Measurements from ENCODE around the gene MOGAT3.

The MOGAT3 gene

GRCh38 chr7:101218236-101219125 lies 17.6 kb upstream of the MOGAT3 start:
- Histone ChIP-seq H3K4me3 (ENCODE audit: low read depth in 1 of 2, low read length in 2 of 2) (peak overlapping the region; percentile 70 to 95), H3K4me1 (ENCODE audit: control insufficient read depth in 1 of 2, insufficient read depth in 2 of 2, low read length in 2 of 2) (peaks cover 26 to 34% of the 10 kb centered on the region in 2 donors), H3K27ac (ENCODE audit: low read depth, low read length) (peak overlapping the region; percentile 98), H3K36me3 (ENCODE audit: control insufficient read depth in 1 of 2, insufficient read depth in 2 of 2, low read length in 2 of 2) (peaks cover 2 to 20% of the 10 kb centered on the region in 2 donors), H3K9me3 (ENCODE audit: control insufficient read depth in 1 of 2, low read length in 2 of 2) (no peaks in the 10 kb centered on the region), H3K9ac (ENCODE audit: low read depth in 1 of 2, low read length in 2 of 2) (peak overlapping the region; percentile 89 to 91), H3K27me3 (ENCODE audit: control insufficient read depth in 1 of 2, insufficient read depth in 2 of 2, low read length in 2 of 2) (no peaks in the 10 kb centered on the region)

DNA sequence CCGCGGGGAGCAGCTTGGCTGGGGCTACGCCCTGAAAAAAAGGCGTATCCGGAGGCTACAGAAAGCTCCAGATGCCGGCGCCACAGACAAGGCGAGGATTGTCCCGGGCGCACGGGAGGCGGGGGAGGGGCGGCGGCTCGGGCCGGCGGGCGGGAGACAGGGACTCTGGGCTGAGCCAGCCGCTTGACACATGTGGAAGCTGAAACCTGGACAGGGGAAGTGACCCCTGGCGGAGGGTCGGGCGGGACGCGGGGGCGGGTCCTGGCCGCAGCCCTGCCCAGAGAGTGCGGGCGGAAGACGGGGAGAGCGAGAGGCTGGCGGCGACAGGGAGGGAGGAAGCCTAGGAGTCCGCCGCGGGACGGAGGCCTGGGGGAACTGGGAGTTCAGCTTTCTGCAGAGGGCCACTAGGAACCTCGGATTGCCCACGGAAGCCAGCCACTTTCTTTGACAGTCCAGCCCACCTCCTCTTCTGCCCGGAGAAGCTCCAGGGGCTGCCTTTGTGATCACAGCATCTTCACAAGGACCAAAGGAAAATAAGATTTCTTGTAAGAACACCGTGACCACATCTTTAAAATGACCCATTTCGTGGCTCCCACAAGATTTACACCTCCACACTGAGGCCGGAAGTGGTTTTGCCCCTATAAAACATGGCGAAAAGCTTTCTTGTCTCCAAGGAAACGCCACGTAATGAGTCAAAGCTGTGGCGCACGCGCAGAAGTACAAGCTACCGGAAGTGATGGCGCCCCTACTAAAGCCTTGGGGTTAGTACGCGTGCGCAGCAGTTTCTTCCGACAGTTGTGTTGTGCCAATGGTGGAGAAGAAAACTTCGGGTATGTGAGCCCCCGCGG lies 16.8 kb upstream of the MOGAT3 start, which contains the start of the genes PLOD3 and ZNHIT1:
Gene PLOD3, minus strand, starts transcription at position 194 of the 848 bp plus-strand sequence. CDS start 307 bp downstream, outside the sequence.
Gene ZNHIT1, plus strand, starts transcription at position 778 of the 848 bp plus-strand sequence. Its CDS starts 31 bp downstream, at position 809.
- Histone ChIP-seq H3K4me1 (ENCODE audit: control insufficient read depth in 1 of 2, insufficient read depth in 2 of 2, low read length in 2 of 2) (peaks cover 26 to 34% of the 10 kb centered on the region in 2 donors), H3K36me3 (ENCODE audit: control insufficient read depth in 1 of 2, insufficient read depth in 2 of 2, low read length in 2 of 2) (peaks cover 0 to 18% of the 10 kb centered on the region in 2 donors), H3K4me3 (ENCODE audit: low read depth in 1 of 2, low read length in 2 of 2) (peak within 1 kb of the TSS; percentile 70 to 95), H3K9me3 (ENCODE audit: control insufficient read depth in 1 of 2, low read length in 2 of 2) (no peaks in the 10 kb centered on the region), H3K27ac (ENCODE audit: low read depth, low read length) (peak within 1 kb of the TSS; percentile 98), H3K9ac (ENCODE audit: low read depth in 1 of 2, low read length in 2 of 2) (peak within 1 kb of the TSS; percentile 89 to 91), H3K27me3 (ENCODE audit: control insufficient read depth in 1 of 2, insufficient read depth in 2 of 2, low read length in 2 of 2) (no peaks in the 10 kb centered on the region)

- Histone ChIP-seq H3K9me3 (ENCODE audit: control insufficient read depth in 1 of 2, low read length in 2 of 2) (no peaks in the 10 kb centered on the region), H3K4me3 (ENCODE audit: low read depth in 1 of 2, low read length in 2 of 2) (peak overlapping the region; percentile 70 to 95), H3K4me1 (ENCODE audit: control insufficient read depth in 1 of 2, insufficient read depth in 2 of 2, low read length in 2 of 2) (peaks cover 26 to 34% of the 10 kb centered on the region in 2 donors), H3K27ac (ENCODE audit: low read depth, low read length) (peak overlapping the region; percentile 98), H3K9ac (ENCODE audit: low read depth in 1 of 2, low read length in 2 of 2) (peak overlapping the region; percentile 75 to 89), H3K27me3 (ENCODE audit: control insufficient read depth in 1 of 2, insufficient read depth in 2 of 2, low read length in 2 of 2) (no peaks in the 10 kb centered on the region), H3K36me3 (ENCODE audit: control insufficient read depth in 1 of 2, insufficient read depth in 2 of 2, low read length in 2 of 2) (peaks cover 0 to 18% of the 10 kb centered on the region in 2 donors)
Observed at GRCh38 chr7:101216860-101217387, 16.1 kb upstream of the MOGAT3 start.

GRCh38 chr7:101216001-101216859 lies 15.4 kb upstream of the MOGAT3 start:
- Histone ChIP-seq H3K36me3 (ENCODE audit: control insufficient read depth in 1 of 2, insufficient read depth in 2 of 2, low read length in 2 of 2) (peaks cover 0 to 25% of the 10 kb centered on the region in 2 donors), H3K27ac (ENCODE audit: low read depth, low read length) (no peak overlapping the region), H3K4me3 (ENCODE audit: low read depth in 1 of 2, low read length in 2 of 2) (peak overlapping the region; percentile 70 to 95)

GRCh38 chr7:101212014-101212413 lies 11.2 kb upstream of the MOGAT3 start:
- Histone ChIP-seq H3K36me3 (ENCODE audit: control insufficient read depth in 1 of 2, insufficient read depth in 2 of 2, low read length in 2 of 2) (peaks cover 7 to 45% of the 10 kb centered on the region in 2 donors), H3K9ac (ENCODE audit: low read depth in 1 of 2, low read length in 2 of 2) (no peak overlapping the region), H3K27ac (ENCODE audit: low read depth, low read length) (no peak overlapping the region), H3K9me3 (ENCODE audit: control insufficient read depth in 1 of 2, low read length in 2 of 2) (no peaks in the 10 kb centered on the region), H3K4me1 (ENCODE audit: control insufficient read depth in 1 of 2, insufficient read depth in 2 of 2, low read length in 2 of 2) (peaks cover 9 to 15% of the 10 kb centered on the region in 2 donors), H3K4me3 (ENCODE audit: low read depth in 1 of 2, low read length in 2 of 2) (no peak overlapping the region), H3K27me3 (ENCODE audit: control insufficient read depth in 1 of 2, insufficient read depth in 2 of 2, low read length in 2 of 2) (no peaks in the 10 kb centered on the region)

More at GRCh38 chr7:101216001-101216859, 15.4 kb upstream of the MOGAT3 start:
- Histone ChIP-seq H3K27me3 (ENCODE audit: control insufficient read depth in 1 of 2, insufficient read depth in 2 of 2, low read length in 2 of 2) (no peaks in the 10 kb centered on the region), H3K9me3 (ENCODE audit: control insufficient read depth in 1 of 2, low read length in 2 of 2) (no peaks in the 10 kb centered on the region), H3K9ac (ENCODE audit: low read depth in 1 of 2, low read length in 2 of 2) (peak overlapping the region; percentile 75 to 89), H3K4me1 (ENCODE audit: control insufficient read depth in 1 of 2, insufficient read depth in 2 of 2, low read length in 2 of 2) (peaks cover 26 to 34% of the 10 kb centered on the region in 2 donors)

GRCh38 chr7:101211501-101211900 lies 10.7 kb upstream of the MOGAT3 start:
- peaks cover 6 to 10% of the 10 kb centered on the region in 2 donors for H3K4me1 ChIP-seq (ENCODE audit: control insufficient read depth in 1 of 2, insufficient read depth in 2 of 2, low read length in 2 of 2)
- H3K27ac ChIP-seq (ENCODE audit: low read depth, low read length), result no peak overlapping the region
- no peaks in the 10 kb centered on the region for H3K9me3 ChIP-seq (ENCODE audit: control insufficient read depth in 1 of 2, low read length in 2 of 2)
- peaks cover 7 to 46% of the 10 kb centered on the region in 2 donors for H3K36me3 ChIP-seq (ENCODE audit: control insufficient read depth in 1 of 2, insufficient read depth in 2 of 2, low read length in 2 of 2)
- H3K4me3 ChIP-seq (ENCODE audit: low read depth in 1 of 2, low read length in 2 of 2), result no peak overlapping the region
- no peak overlapping the region for H3K9ac ChIP-seq (ENCODE audit: low read depth in 1 of 2, low read length in 2 of 2)
- H3K27me3 ChIP-seq (ENCODE audit: control insufficient read depth in 1 of 2, insufficient read depth in 2 of 2, low read length in 2 of 2), result no peaks in the 10 kb centered on the region

GRCh38 chr7:101210143-101210542 lies 9.3 kb upstream of the MOGAT3 start:
- no peak overlapping the region for H3K4me3 ChIP-seq (ENCODE audit: low read depth in 1 of 2, low read length in 2 of 2)
- no peaks in the 10 kb centered on the region for H3K27me3 ChIP-seq (ENCODE audit: control insufficient read depth in 1 of 2, insufficient read depth in 2 of 2, low read length in 2 of 2)
- no peaks in the 10 kb centered on the region for H3K9me3 ChIP-seq (ENCODE audit: control insufficient read depth in 1 of 2, low read length in 2 of 2)
- no peaks in the 10 kb centered on the region for H3K4me1 ChIP-seq (ENCODE audit: control insufficient read depth in 1 of 2, insufficient read depth in 2 of 2, low read length in 2 of 2)
- H3K27ac ChIP-seq (ENCODE audit: low read depth, low read length), result no peak overlapping the region
- no peak overlapping the region for H3K9ac ChIP-seq (ENCODE audit: low read depth in 1 of 2, low read length in 2 of 2)
- H3K36me3 ChIP-seq (ENCODE audit: control insufficient read depth in 1 of 2, insufficient read depth in 2 of 2, low read length in 2 of 2), result peaks cover 13 to 44% of the 10 kb centered on the region in 2 donors

- H3K27ac ChIP-seq (ENCODE audit: low read depth, low read length), result no peak overlapping the region
- H3K4me1 ChIP-seq (ENCODE audit: control insufficient read depth in 1 of 2, insufficient read depth in 2 of 2, low read length in 2 of 2), result no peaks in the 10 kb centered on the region
- no peak overlapping the region for H3K4me3 ChIP-seq (ENCODE audit: low read depth in 1 of 2, low read length in 2 of 2)
- peaks cover 13 to 37% of the 10 kb centered on the region in 2 donors for H3K36me3 ChIP-seq (ENCODE audit: control insufficient read depth in 1 of 2, insufficient read depth in 2 of 2, low read length in 2 of 2)
- no peak overlapping the region for H3K9ac ChIP-seq (ENCODE audit: low read depth in 1 of 2, low read length in 2 of 2)
- H3K9me3 ChIP-seq (ENCODE audit: control insufficient read depth in 1 of 2, low read length in 2 of 2), result no peaks in the 10 kb centered on the region
- H3K27me3 ChIP-seq (ENCODE audit: control insufficient read depth in 1 of 2, insufficient read depth in 2 of 2, low read length in 2 of 2), result no peaks in the 10 kb centered on the region
Observed at GRCh38 chr7:101208794-101209193, 8.0 kb upstream of the MOGAT3 start.

DNA sequence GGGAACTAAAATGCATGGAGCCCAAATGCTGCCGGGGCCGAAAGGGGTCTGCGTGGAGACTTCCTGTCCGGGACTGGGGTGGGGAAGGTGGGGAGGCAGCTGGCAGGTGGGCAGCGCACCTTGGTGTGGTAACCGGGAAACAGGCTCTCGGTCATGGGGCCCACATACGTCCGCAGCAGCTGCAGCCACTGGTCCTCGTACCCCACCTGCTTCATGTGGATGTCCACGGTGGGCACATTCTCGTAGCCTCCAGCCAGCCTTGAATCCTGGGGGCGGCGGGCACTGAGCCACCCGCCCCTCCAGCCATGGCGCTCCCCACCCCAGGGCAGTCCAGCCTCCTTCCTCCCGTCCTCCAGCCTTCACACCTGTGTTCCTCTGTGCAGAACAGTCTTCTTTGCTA lies 6.6 kb upstream of the MOGAT3 start:
- no peak overlapping the region for H3K27ac ChIP-seq (ENCODE audit: low read depth, low read length)
- no peaks in the 10 kb centered on the region for H3K9me3 ChIP-seq (ENCODE audit: control insufficient read depth in 1 of 2, low read length in 2 of 2)
- H3K9ac ChIP-seq (ENCODE audit: low read depth in 1 of 2, low read length in 2 of 2), result no peak overlapping the region
- no peaks in the 10 kb centered on the region for H3K4me1 ChIP-seq (ENCODE audit: control insufficient read depth in 1 of 2, insufficient read depth in 2 of 2, low read length in 2 of 2)
- H3K4me3 ChIP-seq (ENCODE audit: low read depth in 1 of 2, low read length in 2 of 2), result no peak overlapping the region
- no peaks in the 10 kb centered on the region for H3K27me3 ChIP-seq (ENCODE audit: control insufficient read depth in 1 of 2, insufficient read depth in 2 of 2, low read length in 2 of 2)
- H3K36me3 ChIP-seq (ENCODE audit: control insufficient read depth in 1 of 2, insufficient read depth in 2 of 2, low read length in 2 of 2), result peaks cover 13 to 33% of the 10 kb centered on the region in 2 donors
